ENCODE data around the gene PDAP1. TPM values are rescaled to one million over a fixed set of nuclear protein-coding genes. Genes with fewer than 3 reads are reported as not detected.

PDAP1 gene
- total and polyA plus RNA-seq, 9 of the 15 experiments (the other 6 are each of a cell fraction or from before 2014, with no cell fraction given) = 10.2 to 315 (median 129) TPM

GRCh38 chr7:99438573-99439480 lies 30.4 kb upstream of the PDAP1 start, which contains the start of the genes CPSF4 and PTCD1 (continued):
- TF ChIP-seq NBN (IDR thresholded peaks at IDR 0.05; ENCODE audit: low read depth) = no peak
- 0 out of 2 replicates have a peak, but pooled peaks have one; percentile 46 for TF ChIP-seq SRSF1 (IDR thresholded peaks at IDR 0.05; ENCODE audit: low read depth, low read length)
- TF ChIP-seq SPI1 (IDR thresholded peaks at IDR 0.05; ENCODE audit: borderline replicate concordance, low read depth, low read length) = 0 out of 2 replicates have a peak, but pooled peaks have one; percentile 49
- TF ChIP-seq ZNF780A (CRISPR knock-in tag; IDR thresholded peaks at IDR 0.05) = no peak
- TF ChIP-seq RFX7 (CRISPR knock-in tag; IDR thresholded peaks at IDR 0.05) = no peak
- TF ChIP-seq ZFPM2 (CRISPR knock-in tag; IDR thresholded peaks at IDR 0.05) = no peak
- TF ChIP-seq RERE (CRISPR knock-in tag; IDR thresholded peaks at IDR 0.05; ENCODE audit: borderline replicate concordance) = no peak
- peak; percentile 94 for TF ChIP-seq GMEB1 (CRISPR knock-in tag; IDR thresholded peaks at IDR 0.05)
- TF ChIP-seq SAP30 (IDR thresholded peaks at IDR 0.05; ENCODE audit: borderline replicate concordance, insufficient read depth, low read depth, low read length, poor library complexity, severe bottlenecking) = peak; percentile 61

Measured in K562 (cell line).